PC-9 (cell line): ENCODE data around the gene TMEFF1.

Experiments used
- CTCF ChIP-seq: fragments of 200-600 bp; sonication (generic); conservative IDR thresholded peaks from 2 replicates; pipeline ENCODE4 v1.6.1; 2017; ENCODE audit warnings: mixed run types, antibody characterized with exemption, mild to moderate bottlenecking, moderate library complexity
- EZH2 ChIP-seq: fragments of 200-600 bp; sonication (generic); IDR thresholded peaks from 2 replicates; pipeline ENCODE4 v1.8.0; 2017; ENCODE audit warnings: antibody characterized with exemption, low read depth

GRCh38 chr9:100426189-100426529, 46.8 kb upstream of the TMEFF1 start:
- no peak for TF ChIP-seq CTCF
- TF ChIP-seq EZH2, result no peak
